K562 (cell line): Measurements from ENCODE around the gene BIRC3. TPM values are rescaled to one million over a fixed set of nuclear protein-coding genes. Genes with fewer than 3 reads are reported as not detected.

ENCODE experiments used
- ATF7 ChIP-seq: fragments of 450-650 bp; IDR thresholded peaks from 2 replicates; pipeline ENCODE4 v1.7.1; 2014; ENCODE audit warnings: mild to moderate bottlenecking, moderate library complexity
- BRF1 ChIP-seq: IDR thresholded peaks from 3 replicates; pipeline ENCODE4 v1.6.1; 2011; ENCODE audit warnings: borderline replicate concordance, mild to moderate bottlenecking; ENCODE audit not compliant: insufficient read length; ENCODE audit errors: extremely low read depth
- CBX3 ChIP-seq, 2 experiments: IDR thresholded peaks; 1 replicate in 1 of 2; 2 replicates in 1 of 2; pipeline ENCODE4 v1.6.1; 2012; ENCODE audit warnings: inconsistent platforms in 2 of 2, low read length in 2 of 2, borderline replicate concordance in 1 of 2, control low read depth in 1 of 2
- DNMT1 ChIP-seq: fragments of 450-650 bp; IDR thresholded peaks from 2 replicates; pipeline ENCODE4 v1.6.1; 2016; ENCODE audit warnings: antibody characterized with exemption, mild to moderate bottlenecking
- FIP1L1 ChIP-seq: fragments of 200-400 bp; formaldehyde crosslinking; IDR thresholded peaks from 2 replicates; pipeline ENCODE4 v1.6.1; 2018; ENCODE audit warnings: mild to moderate bottlenecking, low read depth, low read length; ENCODE audit not compliant: poor library complexity, severe bottlenecking
- GATAD2B ChIP-seq: fragments of 450-650 bp; IDR thresholded peaks from 2 replicates; pipeline ENCODE4 v1.6.1; 2017; ENCODE audit warnings: mild to moderate bottlenecking, borderline replicate concordance
- HCFC1 ChIP-seq: IDR thresholded peaks from 2 replicates; pipeline ENCODE4 v1.6.1; 2012; ENCODE audit warnings: low read depth, low read length, improper control_type of control experiment
- HES1 ChIP-seq: fragments of 450-650 bp; IDR thresholded peaks from 2 replicates; pipeline ENCODE4 v1.6.1; 2016; ENCODE audit warnings: low read depth, mild to moderate bottlenecking, moderate library complexity
- HSF4 ChIP-seq: fragments of 250-450 bp; sonication (Bioruptor Pico); IDR thresholded peaks from 2 replicates; pipeline ENCODE4 v2.1.2; 2022; ENCODE audit warnings: mild to moderate bottlenecking, moderate library complexity, borderline replicate concordance
- IFI16 ChIP-seq: fragments of 250-450 bp; sonication (Bioruptor Pico); IDR thresholded peaks from 2 replicates; pipeline ENCODE4 v2.1.2; 2022; ENCODE audit warnings: mild to moderate bottlenecking, inconsistent platforms
- L3MBTL2 ChIP-seq: fragments of 450-650 bp; IDR thresholded peaks from 2 replicates; pipeline ENCODE4 v1.6.1; 2016; ENCODE audit warnings: mild to moderate bottlenecking, moderate library complexity
- MED1 ChIP-seq: sonication (generic); formaldehyde crosslinking; IDR thresholded peaks from 2 replicates; pipeline ENCODE4 v1.8.1; 2023; ENCODE audit warnings: missing genetic modification reagents, borderline replicate concordance
- NEUROD1 ChIP-seq: fragments of 150-350 bp; IDR thresholded peaks from 2 replicates; pipeline ENCODE4 v1.6.1; 2014; ENCODE audit warnings: borderline replicate concordance, low read length, low read depth; ENCODE audit not compliant: partially characterized antibody
- POLR2A ChIP-seq: fragments of 450-650 bp; conservative IDR thresholded peaks from 2 replicates; pipeline ENCODE4 v1.6.1; 2016
- POLR3G ChIP-seq: IDR thresholded peaks from 2 replicates; pipeline ENCODE4 v1.6.1; 2011; ENCODE audit not compliant: insufficient read length, insufficient replicate concordance; ENCODE audit errors: extremely low read depth
- ZC3H8 ChIP-seq: fragments of 450-650 bp; IDR thresholded peaks from 2 replicates; pipeline ENCODE4 v1.6.1; 2017
- ZNF830 ChIP-seq: fragments of 250-450 bp; sonication (Bioruptor Pico); IDR thresholded peaks from 2 replicates; pipeline ENCODE4 v1.5.0; 2021; ENCODE audit warnings: mild to moderate bottlenecking
- polyA plus RNA-seq, 8 experiments: library from polyadenylated mRNA; depleted of rRNA in 4 of 8; stranded (reverse) in 5 of 8; unstranded in 3 of 8; fragments of >200 nt; fragmentation: Nextera tagmentation in 2 of 8; fragmentation: Illumina TruSeq in 1 of 8; extraction: Ambion mirVana in 2 of 8; extraction: Trizol in 1 of 8; gene quantifications; 2 replicates each; pipeline versions ENCODE4 v1.2.1 to v1.2.3, GENCODE V29; 2011 to 2014; ENCODE audit warnings: inconsistent platforms in 1 of 8, missing spikeins in 1 of 8
- total RNA-seq, 7 experiments: library from RNA; depleted of rRNA in 6 of 7; stranded (reverse); fragments of >200 nt in 6 of 7; fragmentation: Illumina TruSeq in 2 of 7; extraction: Trizol in 2 of 7; gene quantifications; 2 replicates each; pipeline versions ENCODE4 v1.2.1 to v1.2.3, GENCODE V29; 2011 to 2021; ENCODE audit warnings: low replicate concordance in 1 of 7
- TF ChIP-seq, protein P1 (sequence below): fragments of 250-450 bp; sonication (Bioruptor Pico); IDR thresholded peaks from 2 replicates; pipeline ENCODE4 v1.4.0; 2020; ENCODE audit warnings: mild to moderate bottlenecking, moderate library complexity
- TF ChIP-seq, protein P2 (sequence below): sonication (generic); formaldehyde crosslinking; IDR thresholded peaks from 2 replicates; pipeline ENCODE4 v1.9.0; 2022; ENCODE audit warnings: mild to moderate bottlenecking, missing genetic modification reagents
- TF ChIP-seq, protein P3 (sequence below): fragments of 200-800 bp; sonication (Bioruptor generic); IDR thresholded peaks from 2 replicates; pipeline ENCODE4 v1.6.1; 2017; ENCODE audit warnings: missing genetic modification characterization, missing compliant biosample characterization
- TF ChIP-seq, protein P4 (sequence below): fragments of 150-350 bp; IDR thresholded peaks from 2 replicates; pipeline ENCODE4 v1.6.1; 2014; ENCODE audit warnings: low read depth, mild to moderate bottlenecking, low read length, borderline replicate concordance

Gene BIRC3
- total and polyA plus RNA-seq, 9 of the 15 experiments (the other 6 are each of a cell fraction or from before 2014, with no cell fraction given), result 0.08 to 0.42 (median 0.18) TPM

- TF ChIP-seq MED1 (CRISPR knock-in tag) (no peak), NEUROD1 (peak; percentile 16), HCFC1 (no peak), GATAD2B (no peak), POLR3G (no peak), ZNF830 (CRISPR knock-in tag) (no peak), FIP1L1 (no peak), BRF1 (no peak), IFI16 (no peak), POLR2A (no peak), HES1 (no peak), ZC3H8 (no peak), HSF4 (CRISPR knock-in tag) (no peak), ATF7 (no peak), L3MBTL2 (no peak), CBX3 (IDR thresholded peaks at IDR 0.05; ENCODE audit: borderline replicate concordance in 1 of 2, low read length in 2 of 2) (no peak), DNMT1 (no peak)
- TF ChIP-seq, protein P1, sequence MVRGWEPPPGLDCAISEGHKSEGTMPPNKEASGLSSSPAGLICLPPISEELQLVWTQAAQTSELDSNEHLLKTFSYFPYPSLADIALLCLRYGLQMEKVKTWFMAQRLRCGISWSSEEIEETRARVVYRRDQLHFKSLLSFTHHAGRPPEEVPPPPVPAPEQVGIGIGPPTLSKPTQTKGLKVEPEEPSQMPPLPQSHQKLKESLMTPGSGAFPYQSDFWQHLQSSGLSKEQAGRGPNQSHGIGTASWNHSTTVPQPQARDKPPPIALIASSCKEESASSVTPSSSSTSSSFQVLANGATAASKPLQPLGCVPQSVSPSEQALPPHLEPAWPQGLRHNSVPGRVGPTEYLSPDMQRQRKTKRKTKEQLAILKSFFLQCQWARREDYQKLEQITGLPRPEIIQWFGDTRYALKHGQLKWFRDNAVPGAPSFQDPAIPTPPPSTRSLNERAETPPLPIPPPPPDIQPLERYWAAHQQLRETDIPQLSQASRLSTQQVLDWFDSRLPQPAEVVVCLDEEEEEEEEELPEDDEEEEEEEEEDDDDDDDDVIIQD, result no peak
- TF ChIP-seq, protein P2, sequence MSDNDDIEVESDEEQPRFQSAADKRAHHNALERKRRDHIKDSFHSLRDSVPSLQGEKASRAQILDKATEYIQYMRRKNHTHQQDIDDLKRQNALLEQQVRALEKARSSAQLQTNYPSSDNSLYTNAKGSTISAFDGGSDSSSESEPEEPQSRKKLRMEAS, result 0 out of 2 replicates have a peak, but pooled peaks have one; percentile 18
- TF ChIP-seq, protein P3, sequence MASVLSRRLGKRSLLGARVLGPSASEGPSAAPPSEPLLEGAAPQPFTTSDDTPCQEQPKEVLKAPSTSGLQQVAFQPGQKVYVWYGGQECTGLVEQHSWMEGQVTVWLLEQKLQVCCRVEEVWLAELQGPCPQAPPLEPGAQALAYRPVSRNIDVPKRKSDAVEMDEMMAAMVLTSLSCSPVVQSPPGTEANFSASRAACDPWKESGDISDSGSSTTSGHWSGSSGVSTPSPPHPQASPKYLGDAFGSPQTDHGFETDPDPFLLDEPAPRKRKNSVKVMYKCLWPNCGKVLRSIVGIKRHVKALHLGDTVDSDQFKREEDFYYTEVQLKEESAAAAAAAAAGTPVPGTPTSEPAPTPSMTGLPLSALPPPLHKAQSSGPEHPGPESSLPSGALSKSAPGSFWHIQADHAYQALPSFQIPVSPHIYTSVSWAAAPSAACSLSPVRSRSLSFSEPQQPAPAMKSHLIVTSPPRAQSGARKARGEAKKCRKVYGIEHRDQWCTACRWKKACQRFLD (CRISPR knock-in tag), result no peak
- TF ChIP-seq, protein P4, sequence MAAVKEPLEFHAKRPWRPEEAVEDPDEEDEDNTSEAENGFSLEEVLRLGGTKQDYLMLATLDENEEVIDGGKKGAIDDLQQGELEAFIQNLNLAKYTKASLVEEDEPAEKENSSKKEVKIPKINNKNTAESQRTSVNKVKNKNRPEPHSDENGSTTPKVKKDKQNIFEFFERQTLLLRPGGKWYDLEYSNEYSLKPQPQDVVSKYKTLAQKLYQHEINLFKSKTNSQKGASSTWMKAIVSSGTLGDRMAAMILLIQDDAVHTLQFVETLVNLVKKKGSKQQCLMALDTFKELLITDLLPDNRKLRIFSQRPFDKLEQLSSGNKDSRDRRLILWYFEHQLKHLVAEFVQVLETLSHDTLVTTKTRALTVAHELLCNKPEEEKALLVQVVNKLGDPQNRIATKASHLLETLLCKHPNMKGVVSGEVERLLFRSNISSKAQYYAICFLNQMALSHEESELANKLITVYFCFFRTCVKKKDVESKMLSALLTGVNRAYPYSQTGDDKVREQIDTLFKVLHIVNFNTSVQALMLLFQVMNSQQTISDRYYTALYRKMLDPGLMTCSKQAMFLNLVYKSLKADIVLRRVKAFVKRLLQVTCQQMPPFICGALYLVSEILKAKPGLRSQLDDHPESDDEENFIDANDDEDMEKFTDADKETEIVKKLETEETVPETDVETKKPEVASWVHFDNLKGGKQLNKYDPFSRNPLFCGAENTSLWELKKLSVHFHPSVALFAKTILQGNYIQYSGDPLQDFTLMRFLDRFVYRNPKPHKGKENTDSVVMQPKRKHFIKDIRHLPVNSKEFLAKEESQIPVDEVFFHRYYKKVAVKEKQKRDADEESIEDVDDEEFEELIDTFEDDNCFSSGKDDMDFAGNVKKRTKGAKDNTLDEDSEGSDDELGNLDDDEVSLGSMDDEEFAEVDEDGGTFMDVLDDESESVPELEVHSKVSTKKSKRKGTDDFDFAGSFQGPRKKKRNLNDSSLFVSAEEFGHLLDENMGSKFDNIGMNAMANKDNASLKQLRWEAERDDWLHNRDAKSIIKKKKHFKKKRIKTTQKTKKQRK, result no peak
These were observed 49.0 kb upstream of the BIRC3 start (continued) for GRCh38 chr11:102268083-102268984.
